Activated T-cell treated with anti-CD3 and anti-CD28 coated beads for 4 hours (primary cell): ENCODE data around the gene KCNQ5.

ENCODE experiments used
- DNase-seq: peaks from one replicate; pipeline ENCODE4 v3.0.0-alpha.2; 2020

KCNQ5 gene

GRCh38 chr6:72810571-72811280, 188.9 kb downstream of the KCNQ5 start:
- DNase-seq, result no peak

- DNase-seq, result no peak
Observed at GRCh38 chr6:72811971-72812421, 190.1 kb downstream of the KCNQ5 start.

GRCh38 chr6:72813807-72814596, 192.1 kb downstream of the KCNQ5 start:
- DNase-seq, result no peak

- DNase-seq, result no peak
Observed at GRCh38 chr6:72816022-72816421, 194.2 kb downstream of the KCNQ5 start.

- no peak for DNase-seq
Observed at GRCh38 chr6:72817208-72817607, 195.3 kb downstream of the KCNQ5 start.

GRCh38 chr6:72819609-72820008, 197.7 kb downstream of the KCNQ5 start:
- no peak for DNase-seq

GRCh38 chr6:72820153-72820552, 198.3 kb downstream of the KCNQ5 start:
- no peak for DNase-seq

GRCh38 chr6:72820906-72821305, 199.0 kb downstream of the KCNQ5 start:
- DNase-seq, result no peak

GRCh38 chr6:72822023-72822422, 200.2 kb downstream of the KCNQ5 start:
- no peak for DNase-seq

- no peak for DNase-seq
Observed at GRCh38 chr6:72822691-72823090, 200.8 kb downstream of the KCNQ5 start.

GRCh38 chr6:72824833-72825232, 203.0 kb downstream of the KCNQ5 start:
- no peak for DNase-seq

GRCh38 chr6:72825315-72825911, 203.5 kb downstream of the KCNQ5 start:
- no peak for DNase-seq

GRCh38 chr6:72826037-72826436, 204.2 kb downstream of the KCNQ5 start:
- DNase-seq, result no peak

GRCh38 chr6:72826744-72827438, 205.0 kb downstream of the KCNQ5 start:
- no peak for DNase-seq

GRCh38 chr6:72828904-72829303, 207.0 kb downstream of the KCNQ5 start:
- no peak for DNase-seq

- no peak for DNase-seq
Observed at GRCh38 chr6:72832271-72832670, 210.4 kb downstream of the KCNQ5 start.

- no peak for DNase-seq
Observed at GRCh38 chr6:72835749-72836148, 213.9 kb downstream of the KCNQ5 start.

GRCh38 chr6:72836971-72837370, 215.1 kb downstream of the KCNQ5 start:
- no peak for DNase-seq

GRCh38 chr6:72841195-72841594, 219.3 kb downstream of the KCNQ5 start:
- DNase-seq, result no peak

GRCh38 chr6:72842140-72842539, 220.3 kb downstream of the KCNQ5 start:
- DNase-seq, result no peak

- no peak for DNase-seq
Observed at GRCh38 chr6:72844614-72845013, 222.8 kb downstream of the KCNQ5 start.

- no peak for DNase-seq
Observed at GRCh38 chr6:72849346-72849745, 227.5 kb downstream of the KCNQ5 start.

GRCh38 chr6:72850040-72850439, 228.2 kb downstream of the KCNQ5 start:
- DNase-seq, result no peak
